A549 treated with AZD9567 at 1 μM for 4 hours (cell line): ENCODE data around the gene CBLC. TPM values are rescaled to one million over a fixed set of nuclear protein-coding genes. Genes with fewer than 3 reads are reported as not detected.

Experiments
- total RNA-seq: library from RNA; stranded (reverse); fragments of 200-300 nt; extraction: Qiagen RNA extraction; gene quantifications from 5 replicates; pipeline ENCODE4 v1.2.3, GENCODE V29; 2022; ENCODE audit not compliant: insufficient read depth

Gene CBLC, protein sequence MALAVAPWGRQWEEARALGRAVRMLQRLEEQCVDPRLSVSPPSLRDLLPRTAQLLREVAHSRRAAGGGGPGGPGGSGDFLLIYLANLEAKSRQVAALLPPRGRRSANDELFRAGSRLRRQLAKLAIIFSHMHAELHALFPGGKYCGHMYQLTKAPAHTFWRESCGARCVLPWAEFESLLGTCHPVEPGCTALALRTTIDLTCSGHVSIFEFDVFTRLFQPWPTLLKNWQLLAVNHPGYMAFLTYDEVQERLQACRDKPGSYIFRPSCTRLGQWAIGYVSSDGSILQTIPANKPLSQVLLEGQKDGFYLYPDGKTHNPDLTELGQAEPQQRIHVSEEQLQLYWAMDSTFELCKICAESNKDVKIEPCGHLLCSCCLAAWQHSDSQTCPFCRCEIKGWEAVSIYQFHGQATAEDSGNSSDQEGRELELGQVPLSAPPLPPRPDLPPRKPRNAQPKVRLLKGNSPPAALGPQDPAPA
- not detected in 5 replicates for total RNA-seq

DNA sequence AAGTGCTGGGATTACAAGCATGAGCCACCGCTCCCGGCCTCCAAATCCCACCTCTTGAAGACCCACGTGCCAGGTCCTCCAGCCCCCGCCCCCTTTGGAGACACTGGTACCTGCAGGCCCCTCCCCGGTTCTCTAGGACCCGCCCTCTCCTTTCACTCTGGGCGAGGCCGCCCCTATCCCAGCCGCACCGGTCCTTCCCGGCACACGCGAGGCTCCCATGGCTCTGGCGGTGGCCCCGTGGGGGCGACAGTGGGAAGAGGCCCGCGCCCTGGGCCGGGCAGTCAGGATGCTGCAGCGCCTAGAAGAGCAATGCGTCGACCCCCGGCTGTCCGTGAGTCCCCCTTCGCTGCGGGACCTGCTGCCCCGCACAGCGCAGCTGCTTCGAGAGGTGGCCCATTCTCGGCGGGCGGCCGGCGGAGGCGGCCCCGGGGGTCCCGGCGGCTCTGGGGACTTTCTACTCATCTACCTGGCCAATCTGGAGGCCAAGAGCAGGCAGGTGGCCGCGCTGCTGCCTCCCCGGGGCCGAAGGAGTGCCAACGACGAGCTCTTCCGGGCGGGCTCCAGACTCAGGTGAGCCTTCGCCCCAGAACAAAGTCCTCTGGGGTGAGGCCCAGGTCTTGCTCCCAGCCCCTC, at the start of gene CBLC:
CBLC (plus strand) TSS at position 176 of the 633 bp plus-strand sequence; CDS start at position 218, 42 bp downstream.

DNA sequence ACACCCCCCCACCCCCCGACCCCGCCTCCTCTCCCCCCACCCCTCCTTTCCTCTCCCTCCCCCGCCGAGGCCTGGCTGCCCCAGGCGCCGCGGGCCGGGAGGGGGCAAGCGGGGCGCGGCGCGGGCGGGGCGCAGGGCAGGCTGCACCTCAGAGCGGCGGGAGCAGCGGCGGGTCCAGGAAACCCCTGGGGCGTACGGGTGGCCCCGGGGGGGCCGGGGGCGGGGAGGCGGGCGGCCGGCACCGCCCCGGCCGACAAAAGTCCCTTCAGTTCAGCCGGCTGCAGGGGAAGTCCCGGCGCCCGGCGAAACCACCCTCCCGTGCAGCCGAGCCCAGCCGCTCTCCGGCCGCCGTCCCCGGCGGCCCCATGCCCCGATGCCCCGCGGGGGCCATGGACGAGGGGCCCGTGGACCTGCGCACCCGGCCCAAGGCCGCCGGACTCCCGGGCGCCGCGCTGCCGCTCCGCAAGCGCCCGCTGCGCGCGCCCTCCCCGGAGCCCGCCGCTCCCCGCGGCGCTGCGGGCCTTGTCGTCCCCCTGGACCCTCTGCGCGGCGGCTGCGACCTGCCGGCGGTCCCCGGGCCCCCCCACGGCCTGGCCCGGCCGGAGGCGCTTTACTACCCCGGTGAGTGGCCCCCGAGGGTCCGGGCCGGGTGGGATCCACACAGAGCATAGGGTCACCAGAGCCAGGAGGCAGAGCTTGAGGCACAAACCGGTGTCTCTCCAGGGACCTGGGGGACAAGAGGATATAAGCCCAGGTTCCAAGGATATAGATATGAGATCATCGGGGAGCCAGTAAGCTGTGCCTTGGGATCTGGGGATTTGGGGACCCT, 29.1 kb upstream of the CBLC start, which contains the start of gene BCL3:
BCL3 (plus strand) TSS at position 283 of the 829 bp plus-strand sequence; CDS start at position 366, 83 bp downstream.

DNA sequence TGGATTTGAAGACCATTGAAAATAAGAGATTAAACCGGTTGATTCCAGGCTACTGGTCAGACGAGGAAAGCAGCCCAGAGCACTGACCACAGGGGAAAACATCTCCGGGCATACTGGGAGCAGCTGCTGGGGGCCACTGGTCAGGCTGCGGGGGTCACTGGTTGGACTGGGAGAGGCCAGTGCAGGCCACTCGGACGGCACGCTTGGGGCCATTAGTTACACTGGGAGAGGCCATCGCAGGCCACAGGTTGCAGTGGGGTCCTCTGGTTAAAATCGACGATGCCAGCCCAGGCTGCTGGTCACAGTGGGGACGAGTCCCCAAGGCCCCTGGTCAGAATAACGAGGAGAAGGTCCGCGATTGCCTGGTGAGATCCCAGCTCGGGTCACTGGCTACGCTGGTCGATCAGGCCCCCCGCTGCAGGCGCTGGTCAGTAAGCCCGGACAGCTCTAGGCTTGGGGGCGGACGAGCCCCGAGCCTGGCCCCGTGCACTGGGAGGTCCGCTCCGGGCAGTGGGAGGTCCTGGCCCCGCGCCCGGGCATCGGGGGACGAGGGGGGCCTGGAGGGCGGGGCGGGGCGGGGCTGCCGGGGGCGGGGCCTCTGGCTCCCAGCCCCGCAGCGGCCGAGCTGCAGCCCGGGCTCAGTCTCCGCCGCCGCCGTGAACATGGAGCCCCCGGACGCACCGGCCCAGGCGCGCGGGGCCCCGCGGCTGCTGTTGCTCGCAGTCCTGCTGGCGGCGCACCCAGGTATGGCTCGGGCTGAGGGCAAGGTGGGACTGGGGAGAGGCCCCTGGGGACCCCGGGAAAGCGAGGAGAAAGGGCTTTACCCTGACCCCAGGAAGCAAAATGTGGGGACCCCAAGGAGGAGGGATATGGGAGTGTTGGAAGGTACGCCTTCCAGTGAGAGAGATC, 31.0 kb downstream of the CBLC start, which contains the start of gene BCAM:
BCAM (plus strand) TSS at position 641 of the 909 bp plus-strand sequence; CDS start at position 663, 22 bp downstream.

DNA sequence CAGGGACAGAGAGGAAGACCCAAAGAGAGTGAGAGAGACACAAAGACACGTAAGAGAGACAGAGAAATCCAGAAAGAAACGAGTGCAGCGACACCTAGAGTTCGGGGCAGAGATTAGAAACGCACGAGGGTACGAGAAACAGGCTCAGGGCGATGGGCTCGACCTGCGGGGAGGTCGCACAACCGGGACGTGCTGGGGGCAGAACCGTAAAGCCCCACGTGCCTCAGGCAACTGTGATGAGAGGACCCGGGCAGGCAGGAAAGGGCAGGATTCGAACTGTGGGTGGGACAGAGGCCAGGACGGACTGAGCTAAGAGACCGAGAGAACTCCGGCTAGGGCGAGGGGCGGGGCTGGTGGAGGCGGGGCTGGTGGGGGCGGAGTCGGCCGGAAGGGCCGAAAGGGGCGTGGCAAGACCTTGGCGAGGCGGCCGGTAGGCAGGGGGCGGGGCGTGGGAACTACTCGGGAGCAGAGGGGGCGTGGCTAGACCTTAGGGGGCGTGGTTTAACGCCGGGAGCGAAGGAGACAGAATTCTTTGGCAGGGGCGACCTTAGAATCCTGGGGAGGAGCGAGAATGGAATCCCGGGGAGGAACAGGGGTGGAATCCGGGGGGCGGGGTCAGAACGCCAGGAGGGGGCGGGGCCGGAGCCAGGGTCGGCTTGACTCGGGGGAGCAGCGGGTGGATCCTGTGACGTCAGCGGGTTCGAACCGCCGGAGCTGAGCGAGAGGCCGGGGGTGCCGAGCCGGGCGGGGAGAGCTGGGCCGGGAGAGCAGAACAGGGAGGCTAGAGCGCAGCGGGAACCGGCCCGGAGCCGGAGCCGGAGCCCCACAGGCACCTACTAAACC, 68.1 kb downstream of the CBLC start, which contains the start of gene NECTIN2:
NECTIN2 (plus strand) TSS at position 686 of the 843 bp plus-strand sequence. CDS start 229 bp downstream, outside the sequence.

Other genes with a start within 250 kb of the CBLC start
- gene CEACAM20, start 248.2 kb upstream of the CBLC start, total RNA-seq, result 0.08 to 0.17 TPM (median 0.14 TPM) in 4 of 5 replicates, not detected in the other
- 0.45 to 0.85 TPM (median 0.56 TPM) in 4 of 5 replicates, not detected in the other for gene IGSF23, start 164.3 kb upstream of the CBLC start, total RNA-seq
- gene PVR, start 134.0 kb upstream of the CBLC start, total RNA-seq, result 105 to 118 TPM (median 111 TPM) in 5 replicates
- 8.1 to 12.4 TPM (median 9.7 TPM) in 5 replicates for gene CEACAM19, start 106.4 kb upstream of the CBLC start, total RNA-seq
- 0.12 to 0.16 TPM (median 0.14 TPM) in 4 of 5 replicates, not detected in the other for gene CEACAM16, start 78.7 kb upstream of the CBLC start, total RNA-seq
- 25.3 to 59.4 TPM (median 53.0 TPM) in 5 replicates for gene BCL3, start 29.2 kb upstream of the CBLC start, total RNA-seq
- 53.6 to 84.4 TPM (median 82.5 TPM) in 5 replicates for gene BCAM, start 31.2 kb downstream of the CBLC start, total RNA-seq
- 57.3 to 79.5 TPM (median 73.5 TPM) in 5 replicates for gene NECTIN2, start 68.4 kb downstream of the CBLC start, total RNA-seq
- gene TOMM40, start 113.4 kb downstream of the CBLC start, total RNA-seq, result 222 to 250 TPM (median 240 TPM) in 5 replicates
- 12.6 to 20.0 TPM (median 15.3 TPM) in 5 replicates for gene APOE, start 127.9 kb downstream of the CBLC start, total RNA-seq
- 74.0 to 128 TPM (median 117 TPM) in 5 replicates for gene APOC1, start 136.7 kb downstream of the CBLC start, total RNA-seq
- gene APOC4, start 164.3 kb downstream of the CBLC start, total RNA-seq, result not detected in 5 replicates
- not detected in 5 replicates for gene APOC2, start 168.2 kb downstream of the CBLC start, total RNA-seq
- 149 to 198 TPM (median 172 TPM) in 5 replicates for gene CLPTM1, start 177.5 kb downstream of the CBLC start, total RNA-seq
- gene RELB, start 223.6 kb downstream of the CBLC start, total RNA-seq, result 18.2 to 47.3 TPM (median 36.6 TPM) in 5 replicates